GM18520 (cell line): ENCODE measurements around the gene SESN3.
"Not testable (repeated sequence)": the region's sequence is repeated elsewhere in the genome, so short reads cannot be mapped to it uniquely, and the experiment has no call there.

ENCODE experiments used
- ATAC-seq: cut with Tn5 transposase; IDR thresholded peaks from one replicate; pipeline ENCODE4 v1.9.1; 2021; ENCODE audit not compliant: unreplicated experiment

Gene SESN3, protein sequence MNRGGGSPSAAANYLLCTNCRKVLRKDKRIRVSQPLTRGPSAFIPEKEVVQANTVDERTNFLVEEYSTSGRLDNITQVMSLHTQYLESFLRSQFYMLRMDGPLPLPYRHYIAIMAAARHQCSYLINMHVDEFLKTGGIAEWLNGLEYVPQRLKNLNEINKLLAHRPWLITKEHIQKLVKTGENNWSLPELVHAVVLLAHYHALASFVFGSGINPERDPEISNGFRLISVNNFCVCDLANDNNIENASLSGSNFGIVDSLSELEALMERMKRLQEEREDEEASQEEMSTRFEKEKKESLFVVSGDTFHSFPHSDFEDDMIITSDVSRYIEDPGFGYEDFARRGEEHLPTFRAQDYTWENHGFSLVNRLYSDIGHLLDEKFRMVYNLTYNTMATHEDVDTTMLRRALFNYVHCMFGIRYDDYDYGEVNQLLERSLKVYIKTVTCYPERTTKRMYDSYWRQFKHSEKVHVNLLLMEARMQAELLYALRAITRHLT

DNA sequence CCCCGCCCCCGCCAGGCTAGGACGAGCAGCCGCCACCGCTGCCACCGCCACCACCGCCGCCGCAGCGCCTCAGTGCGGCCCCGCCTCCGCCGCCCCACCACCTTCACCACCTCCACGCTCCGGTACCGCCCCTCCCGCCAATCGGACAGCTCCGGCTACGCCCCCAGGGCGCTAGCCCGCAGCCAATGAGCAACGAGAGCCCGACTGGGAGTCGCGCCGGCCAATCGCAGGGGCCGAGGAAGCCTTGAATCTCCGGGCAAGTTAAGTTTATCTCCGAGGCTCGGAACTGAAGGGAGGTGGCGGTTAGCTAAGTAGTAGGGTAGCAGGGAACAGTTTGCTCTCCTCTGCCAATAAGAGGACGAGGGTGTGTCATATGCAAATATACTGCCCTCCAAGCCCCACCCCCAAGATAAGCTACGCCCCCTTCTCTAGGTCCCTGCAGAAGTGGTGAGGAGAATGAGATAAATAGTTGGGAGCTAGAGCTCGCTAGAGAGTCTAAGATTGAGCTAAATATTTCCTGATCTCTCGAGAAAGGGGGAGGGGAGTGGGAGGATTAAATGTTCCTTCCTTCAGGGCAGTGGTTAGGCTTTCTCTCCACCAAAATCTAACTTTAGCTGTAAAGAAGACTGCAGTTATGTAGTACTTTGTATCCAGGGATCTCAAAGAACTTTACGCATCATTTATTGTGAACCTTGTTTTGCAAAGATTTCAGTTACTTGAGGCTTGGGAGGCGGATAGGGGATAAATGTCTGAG is at the start of gene SESN3:
TSS of gene SESN3 (minus strand) at position 76 of the 754 bp plus-strand sequence. CDS start 342 bp downstream, outside the sequence.
- ATAC-seq = peak; percentile 97

DNA sequence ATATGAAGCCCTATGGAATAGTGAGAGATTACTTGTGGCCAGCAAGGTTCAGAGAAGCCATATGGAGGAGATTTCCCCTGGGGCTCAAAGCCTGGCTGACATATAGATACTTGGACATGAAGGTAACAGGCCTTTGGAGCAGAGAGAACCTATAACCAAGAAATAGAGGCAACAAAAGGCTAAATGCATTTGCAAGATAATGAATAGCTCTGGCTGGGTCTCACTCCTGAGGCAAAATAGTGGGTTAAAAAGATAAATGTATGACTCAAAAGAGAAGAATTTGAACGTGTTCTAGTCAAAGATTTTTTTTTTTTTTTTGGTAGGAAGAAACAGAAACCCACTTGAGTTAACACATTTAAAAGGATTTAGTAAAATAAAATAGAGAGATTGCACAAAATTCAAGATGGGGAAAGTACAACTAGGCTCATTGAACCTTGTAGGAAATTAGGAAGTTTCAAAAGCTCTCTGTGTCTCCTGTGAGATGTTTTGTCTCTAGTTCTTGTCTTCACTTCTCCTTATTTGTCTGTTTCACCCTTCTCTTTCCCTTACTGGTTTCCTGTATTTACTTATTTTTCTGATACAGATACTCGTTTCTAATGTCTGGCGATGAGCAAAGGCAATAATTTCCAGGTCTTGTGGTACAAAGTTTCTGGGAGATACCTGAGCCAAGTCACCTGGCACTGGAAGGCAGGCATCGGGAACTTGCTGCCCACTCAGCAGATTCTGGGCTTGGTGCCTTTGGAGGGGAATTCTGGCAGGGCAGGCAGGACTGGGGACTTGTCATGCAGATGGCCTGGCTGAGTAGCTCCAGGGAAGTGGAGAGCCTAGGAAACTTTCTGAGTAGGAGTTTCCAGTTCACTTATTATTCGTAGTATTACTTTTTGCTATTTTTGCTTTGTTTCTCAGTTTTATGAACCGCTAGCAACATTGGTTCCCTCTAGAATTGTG is 49.2 kb upstream of the SESN3 start:
- no peak for ATAC-seq

DNA sequence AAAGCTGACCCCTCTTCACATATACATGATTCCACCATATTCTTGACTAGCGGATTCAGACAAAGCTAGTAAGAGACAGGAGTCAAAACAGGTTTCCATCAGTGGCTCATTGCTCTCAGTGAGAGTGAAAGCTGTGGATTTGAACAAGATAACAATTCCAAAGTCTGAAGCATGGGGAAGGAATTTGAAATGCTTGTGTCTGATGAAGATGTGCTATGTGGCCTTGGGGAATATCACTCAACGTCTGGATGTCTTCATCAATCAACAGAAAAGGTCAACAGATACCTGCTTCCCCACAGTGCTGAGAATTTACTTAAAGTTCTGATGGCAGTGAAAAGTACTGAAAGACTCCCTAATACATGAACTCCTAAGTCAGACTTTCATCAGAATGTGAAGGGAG is 46.9 kb upstream of the SESN3 start:
- no peak for ATAC-seq

DNA sequence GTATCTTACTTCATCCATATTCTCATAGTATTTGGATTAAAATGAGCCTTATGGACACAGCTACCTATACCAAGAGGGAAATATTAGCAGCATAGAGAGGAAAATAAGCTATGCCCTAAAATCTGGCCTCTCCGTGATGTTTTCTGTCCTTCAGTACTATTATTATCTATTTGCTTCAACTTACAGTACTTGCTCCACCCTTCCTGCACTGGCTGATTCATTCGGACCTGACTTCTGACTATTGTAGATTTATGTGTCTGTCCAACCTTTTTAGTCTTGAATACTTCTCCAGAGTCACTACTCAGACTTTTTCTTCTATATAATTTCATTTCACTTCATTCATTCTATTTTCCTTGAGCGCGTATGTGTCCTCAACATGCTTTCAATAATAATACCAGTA is 45.1 kb upstream of the SESN3 start:
- ATAC-seq = no peak

DNA sequence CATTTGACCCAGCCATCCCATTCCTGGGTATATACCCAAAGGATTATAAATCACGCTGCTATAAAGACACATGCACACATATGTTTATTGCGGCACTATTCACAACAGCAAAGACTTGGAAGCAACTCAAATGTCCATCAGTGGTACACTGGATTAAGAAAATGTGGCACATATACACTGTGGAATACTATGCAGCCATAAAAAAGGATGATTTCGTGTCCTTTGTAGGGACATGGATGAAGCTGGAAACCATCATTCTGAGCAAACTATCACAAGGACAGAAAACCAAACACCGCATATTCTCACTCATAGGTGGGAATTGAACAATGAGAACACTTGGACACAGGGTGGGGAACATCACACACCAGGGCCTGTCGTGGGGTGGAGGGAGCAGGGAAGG is 42.6 kb upstream of the SESN3 start:
- not testable (repeated sequence) for ATAC-seq

DNA sequence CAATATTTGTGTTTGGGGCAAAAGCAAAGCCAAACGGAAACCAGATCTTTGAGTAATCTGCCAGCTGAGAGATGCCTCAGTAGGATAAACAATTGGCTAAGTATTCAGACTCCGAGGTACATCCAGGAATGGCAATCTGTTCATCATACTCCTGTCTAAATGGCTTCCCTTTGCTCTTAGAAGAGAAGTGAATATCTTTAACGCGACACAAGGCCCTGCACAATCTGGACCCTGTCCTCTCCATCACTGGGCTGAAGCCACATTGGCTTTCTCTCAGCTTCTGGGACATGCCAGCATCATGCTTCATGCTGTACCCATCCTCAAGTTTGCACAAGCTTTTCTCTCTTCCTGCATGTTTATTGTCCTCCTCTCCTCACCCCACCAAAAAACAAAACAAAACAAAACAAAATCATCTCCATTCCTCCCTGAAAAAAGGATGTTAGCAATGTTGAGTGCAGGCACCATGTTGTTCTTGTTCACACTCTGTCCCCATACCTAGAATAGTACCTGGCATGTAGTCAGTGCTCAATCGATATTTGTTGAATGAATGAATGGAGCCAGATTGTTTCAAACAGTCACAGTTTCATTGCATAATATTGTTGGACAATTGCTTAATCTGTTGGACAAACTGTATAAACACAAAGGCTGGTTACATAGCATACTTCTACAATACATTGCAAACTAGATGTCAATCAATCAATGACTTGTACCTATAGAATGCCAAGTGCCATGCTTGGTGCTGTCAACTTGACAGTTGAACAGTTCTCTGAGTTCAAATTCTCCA is 38.2 kb upstream of the SESN3 start:
- no peak for ATAC-seq

DNA sequence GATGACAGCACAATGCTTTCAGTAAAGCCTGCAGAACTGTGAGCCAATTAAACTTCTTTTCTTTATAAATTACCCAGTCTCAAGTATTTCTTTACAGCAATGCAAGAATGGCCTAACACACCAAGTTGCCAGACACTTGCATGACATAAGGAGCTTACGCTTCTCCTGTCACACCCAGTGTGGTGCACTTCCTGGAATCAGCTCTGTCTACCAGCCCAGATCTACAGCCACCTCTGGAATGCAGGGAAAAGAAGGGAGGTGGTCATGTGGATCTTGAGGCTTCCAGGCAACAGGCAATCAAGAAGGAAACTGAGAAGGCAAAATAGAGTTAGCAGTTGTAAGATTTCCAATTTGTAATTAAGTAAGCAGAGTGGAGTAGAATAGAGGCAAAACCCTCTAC is 37.4 kb upstream of the SESN3 start:
- no peak for ATAC-seq

DNA sequence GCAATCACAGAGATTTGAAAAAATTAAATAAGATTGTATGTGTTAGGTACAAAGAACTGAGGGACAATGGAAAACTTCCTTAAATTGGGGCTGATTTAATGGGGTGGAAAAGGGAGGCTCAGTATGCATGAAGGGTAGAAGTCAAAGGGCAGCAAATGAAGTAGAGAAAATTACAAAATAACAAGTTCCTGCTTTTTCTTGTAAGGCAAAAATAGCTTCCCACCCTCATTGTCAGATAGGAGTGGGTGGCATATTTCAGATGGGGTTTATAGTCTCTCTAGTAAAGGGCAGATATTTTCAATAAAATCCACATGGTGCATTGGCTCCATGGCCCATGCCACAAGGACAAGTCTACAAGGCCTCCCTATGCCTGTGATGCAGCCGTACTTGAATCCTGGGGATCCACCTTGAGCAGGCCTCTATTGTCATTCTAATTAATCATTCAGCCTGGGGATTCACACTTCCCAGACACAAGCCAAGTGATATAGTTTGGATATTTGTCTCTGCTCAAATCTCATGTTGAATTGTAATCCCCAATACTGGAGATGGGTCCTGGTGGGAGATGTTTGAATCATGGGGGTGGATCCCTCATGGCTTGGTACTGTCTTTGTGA is 36.7 kb upstream of the SESN3 start:
- no peak for ATAC-seq

DNA sequence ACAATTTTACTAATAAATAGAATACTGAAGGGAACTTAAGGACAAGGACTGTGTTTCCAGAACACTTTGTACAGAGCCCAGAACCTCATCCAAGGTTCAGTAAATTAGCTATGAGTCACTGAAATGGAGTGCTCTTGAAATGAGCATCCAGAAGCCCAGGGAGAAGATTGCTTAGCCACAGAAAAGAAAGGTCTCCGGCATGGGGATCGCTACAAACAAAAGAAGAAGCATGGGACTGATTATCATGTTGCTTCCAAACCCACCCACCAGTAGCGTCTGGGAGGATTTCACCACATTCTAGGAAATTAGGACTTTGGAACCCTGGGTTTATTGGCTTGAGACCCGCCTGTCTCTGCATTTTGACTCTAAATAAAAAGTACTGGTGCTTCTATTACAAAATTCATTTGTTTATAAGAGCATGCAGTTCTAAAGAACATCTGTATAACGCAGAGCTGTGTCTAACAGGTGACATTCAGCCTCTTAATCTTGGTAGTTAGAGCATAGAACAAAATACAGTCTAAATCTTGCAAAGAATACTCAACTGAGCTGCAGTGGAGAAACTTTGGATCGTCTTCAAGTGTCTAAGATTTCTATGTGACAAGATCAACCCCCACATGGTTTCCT is 35.9 kb upstream of the SESN3 start:
- no peak for ATAC-seq

DNA sequence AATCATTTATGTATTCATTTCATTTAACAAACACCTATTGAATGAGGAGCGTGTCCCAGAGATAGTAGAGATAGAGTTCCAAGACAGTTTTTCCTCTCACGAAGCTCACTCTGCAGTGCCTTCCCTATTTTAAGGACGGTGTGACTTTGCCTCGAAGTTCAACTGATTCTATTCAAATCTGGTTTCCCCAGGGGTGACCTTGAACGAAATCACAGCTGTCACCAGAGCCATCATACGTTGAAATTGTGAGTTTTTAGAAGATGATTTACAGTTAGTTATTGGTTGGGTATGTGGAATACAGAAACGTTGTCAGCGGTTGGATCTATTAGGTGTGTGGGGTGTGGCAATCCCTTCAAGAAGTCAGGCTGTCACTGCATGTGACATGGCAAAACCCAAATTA is 33.9 kb upstream of the SESN3 start:
- ATAC-seq = no peak

DNA sequence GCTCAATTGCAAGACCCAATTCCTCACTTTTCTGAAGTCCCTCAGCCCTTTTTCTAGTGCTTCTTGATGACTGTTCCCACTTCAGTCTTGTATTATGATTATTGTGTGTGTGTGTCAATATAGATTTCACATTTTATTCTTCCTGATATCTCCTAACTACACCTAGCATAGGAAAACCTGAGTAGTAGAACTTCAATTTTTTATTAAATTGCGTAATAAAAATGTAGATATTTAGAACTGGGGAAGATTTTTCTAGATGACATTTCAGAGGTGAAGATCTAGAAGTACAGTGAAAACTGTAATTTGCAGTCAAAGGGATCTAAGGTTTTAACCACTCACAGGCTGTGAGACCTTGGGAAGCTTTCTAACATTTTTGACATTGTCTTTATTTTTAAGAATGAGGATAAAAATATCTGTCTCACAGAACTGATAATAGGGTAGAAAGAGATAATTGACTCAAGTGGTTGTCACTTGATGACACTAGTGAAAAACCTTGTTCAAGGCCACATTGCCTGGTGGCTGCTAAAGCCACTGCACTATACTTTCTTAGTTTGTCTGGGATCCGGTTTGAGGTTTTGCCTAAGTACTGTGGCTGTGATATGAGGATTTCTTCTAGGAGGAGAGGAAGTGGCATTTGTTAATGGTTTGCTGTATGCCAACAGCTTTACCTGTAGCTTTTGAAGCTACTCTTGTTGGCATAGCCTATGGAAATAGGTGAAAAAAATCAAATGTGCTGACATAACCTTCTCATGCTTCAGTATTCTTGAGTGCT is 32.2 kb upstream of the SESN3 start:
- no peak for ATAC-seq

DNA sequence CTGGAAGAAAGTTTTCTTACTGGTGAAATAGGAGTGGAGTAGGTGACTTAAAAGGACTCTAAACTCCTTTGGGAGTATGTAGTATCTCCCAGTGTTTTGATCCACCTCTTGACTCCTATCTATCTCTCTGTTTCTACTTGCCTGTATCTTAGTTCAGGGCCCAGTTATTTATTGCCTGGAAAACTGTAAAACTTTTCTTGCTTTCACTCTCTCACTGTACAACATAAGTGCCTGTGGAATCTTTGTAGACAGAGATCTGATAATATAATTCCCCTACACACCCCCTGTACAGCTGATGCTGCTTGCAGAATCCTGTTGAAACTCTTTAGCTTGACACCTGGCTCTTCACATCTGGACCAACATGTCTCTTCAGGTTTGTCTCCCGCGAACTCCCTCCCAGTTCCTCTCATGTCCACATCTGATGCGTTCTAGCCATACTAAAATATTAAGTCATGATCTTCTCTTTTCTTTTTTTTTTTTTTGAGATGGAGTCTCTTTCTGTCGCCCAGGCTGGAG is 26.5 kb upstream of the SESN3 start:
- ATAC-seq = no peak

DNA sequence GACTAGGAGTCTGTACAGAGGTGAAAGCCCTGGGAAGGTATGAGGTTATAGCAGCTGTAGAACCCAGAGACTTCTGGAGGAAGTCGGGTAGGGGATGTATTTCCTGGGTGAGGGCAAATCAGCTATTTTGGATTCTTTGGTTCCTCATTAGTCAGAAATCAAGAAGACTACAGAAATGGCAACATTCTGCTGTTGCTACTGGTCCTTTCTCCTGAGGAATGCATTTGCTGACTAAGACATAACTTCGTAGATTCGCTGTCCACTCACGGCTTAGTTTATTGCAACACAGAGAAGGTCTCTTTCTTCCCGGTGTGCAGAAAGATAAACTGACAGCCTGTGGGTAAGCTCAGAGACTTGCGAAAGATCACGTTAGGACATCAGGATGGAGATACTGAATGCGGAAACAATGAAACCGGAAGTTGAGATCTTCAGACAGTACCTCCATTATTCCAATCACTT is 25.3 kb upstream of the SESN3 start:
- ATAC-seq = no peak

DNA sequence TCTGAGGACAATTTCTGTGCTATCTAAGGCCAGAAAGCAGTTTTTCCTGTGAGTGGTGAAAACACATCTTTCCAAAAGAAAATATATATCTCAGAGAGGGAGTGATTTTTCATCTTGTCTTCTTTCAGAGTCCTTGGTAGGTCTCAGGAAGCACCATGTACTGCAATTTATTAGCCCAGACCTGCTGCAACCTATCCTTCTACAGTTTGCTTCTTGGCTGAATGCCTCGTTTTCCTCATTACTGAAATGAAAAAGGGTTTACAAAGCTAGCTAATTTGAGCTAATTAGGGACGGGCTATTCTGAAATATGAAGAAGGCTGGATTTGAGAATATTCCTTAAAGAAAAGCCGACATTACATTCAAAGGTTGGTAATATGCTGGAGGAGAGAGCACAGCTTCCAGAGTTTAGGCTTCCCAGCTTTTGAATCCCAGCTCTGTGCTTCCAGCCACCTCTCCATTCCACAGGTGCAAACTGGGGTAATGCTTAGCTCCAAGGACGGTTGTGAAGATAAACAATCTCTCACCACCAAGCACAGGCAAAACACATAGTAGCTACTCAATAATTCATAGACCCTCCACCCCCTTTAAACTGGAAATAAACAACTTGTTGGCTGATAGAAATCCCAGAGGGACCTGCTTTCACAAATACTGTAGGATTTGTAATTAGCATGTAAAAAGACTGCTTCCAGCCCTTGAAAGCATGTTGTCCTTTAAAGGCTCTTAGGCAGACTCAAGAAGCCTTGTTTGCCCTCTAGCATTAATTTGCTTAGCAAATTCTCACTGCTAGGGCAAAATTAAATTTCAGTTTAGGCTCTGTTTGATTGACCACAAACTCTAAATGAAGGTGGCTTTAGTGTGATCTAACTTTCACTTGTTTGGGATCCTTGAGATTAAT is 24.5 kb upstream of the SESN3 start:
- ATAC-seq = no peak

DNA sequence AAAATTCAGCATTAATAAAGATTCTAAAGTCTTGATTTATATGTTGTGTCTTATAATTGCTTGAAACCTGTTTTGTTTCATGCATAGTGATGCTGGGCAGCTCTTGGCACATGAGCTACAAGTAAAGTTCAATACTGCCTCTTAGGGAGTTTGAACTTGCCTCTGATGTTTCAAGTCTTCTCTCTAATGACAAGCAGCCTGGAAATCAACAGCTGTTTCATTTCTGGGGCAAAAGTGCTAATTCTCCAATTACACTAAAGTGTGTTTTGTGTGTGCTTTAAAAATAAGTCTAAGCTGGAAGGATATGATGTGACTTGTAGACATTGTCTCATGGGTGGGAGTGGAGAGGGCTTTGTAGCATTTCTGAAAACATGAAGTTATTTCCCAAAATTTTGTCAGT is 23.7 kb upstream of the SESN3 start:
- peak; percentile 10 for ATAC-seq

DNA sequence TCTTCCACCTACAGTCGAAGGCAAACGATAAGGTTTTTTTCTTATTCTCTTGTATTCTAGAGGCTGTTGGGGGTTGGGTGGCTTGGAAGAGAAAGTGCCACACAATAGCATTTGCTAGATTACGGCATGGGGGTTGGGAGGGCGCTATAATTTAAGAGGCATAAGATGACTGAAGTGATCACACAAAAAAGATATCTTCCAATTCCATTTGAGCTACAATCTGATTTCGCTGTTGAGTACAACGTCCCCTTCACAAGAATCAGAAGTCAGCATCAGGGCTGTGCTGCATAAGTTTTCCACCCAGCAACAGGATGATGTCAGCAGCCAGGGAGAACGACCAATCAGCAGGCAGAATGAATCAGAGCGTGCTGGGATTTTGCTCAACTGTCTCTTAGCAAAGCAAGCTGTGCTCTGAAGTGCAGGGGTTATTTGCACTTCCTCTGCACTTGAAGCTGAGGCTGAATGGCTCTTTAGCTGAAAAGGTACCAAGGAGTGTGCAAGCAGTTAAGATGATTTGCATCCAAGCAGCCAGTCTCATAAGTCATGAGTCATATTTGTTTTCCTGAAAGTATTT is 23.2 kb upstream of the SESN3 start:
- ATAC-seq = peak; percentile 97

DNA sequence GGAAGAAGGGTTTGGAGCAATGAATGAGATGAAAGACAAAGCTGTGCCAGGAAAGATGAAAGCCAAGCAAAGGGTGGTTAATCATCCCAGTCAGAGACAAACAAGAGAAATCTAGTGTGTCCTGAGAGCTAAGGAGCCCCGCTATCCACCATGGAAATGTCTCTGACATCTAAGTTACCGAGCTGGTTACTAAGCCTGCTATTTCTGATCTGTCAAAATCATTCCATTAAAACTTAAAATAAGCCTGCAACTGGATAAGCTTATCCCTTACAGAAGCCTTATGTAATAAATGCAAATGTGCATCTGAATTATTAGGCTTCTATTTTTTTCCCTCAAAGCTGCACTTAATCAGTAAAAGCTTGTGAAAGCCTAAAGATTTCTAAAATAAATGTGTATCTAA is 22.1 kb upstream of the SESN3 start:
- ATAC-seq = no peak
